OCI-LY7 (cell line): ENCODE data around the gene ITGB4.

Source experiments
- CTCF ChIP-seq: fragments of 200-600 bp; sonication (generic); conservative IDR thresholded peaks from 2 replicates; pipeline ENCODE4 v1.5.1; 2014; ENCODE audit warnings: mild to moderate bottlenecking, antibody characterized with exemption, low read length, moderate library complexity, mixed read lengths
- EZH2phosphoT487 ChIP-seq: fragments of 200-600 bp; sonication (generic); IDR thresholded peaks from 2 replicates; pipeline ENCODE4 v1.6.1; 2018; ENCODE audit warnings: low read depth, borderline replicate concordance, mild to moderate bottlenecking, mixed run types, antibody characterized with exemption, low read length, moderate library complexity, mixed read lengths

GRCh38 chr17:75753514-75754377 lies 32.5 kb downstream of the ITGB4 start:
- TF ChIP-seq CTCF: peak; percentile 95
- TF ChIP-seq EZH2phosphoT487: no peak
